IMR-90 (cell line): Measurements from ENCODE around the gene PRKG2. TPM values are rescaled to one million over a fixed set of nuclear protein-coding genes. Genes with fewer than 3 reads are reported as not detected.
A peak's percentile ranks its signal among the peaks of the same experiment; 100 is the strongest.

Source experiments
- ATAC-seq: fragments of 200-7000 bp; cut with Tn5 transposase; 2 replicates; pipeline ENCODE4 v1.9.1; 2020; ENCODE audit warnings: low read depth, mild to moderate bottlenecking, moderate library complexity
- BruUV-seq: library from RNA; stranded (reverse); fragments of 400-500 nt; replicated peaks from 2 replicates; lab custom pipeline; 2021; lab: Mats Ljungman, UMichigan
- CTCF ChIA-PET: fragments of 300-600 bp; formaldehyde crosslinking; extraction: SDS; loops from one replicate; lab custom pipeline; 2021; ENCODE audit warnings: antibody characterized with exemption; lab: Yijun Ruan, JAX
- POLR2A ChIA-PET: fragments of 300-600 bp; sonication (Branson Sonifier 250); formaldehyde crosslinking; loops from one replicate; lab custom pipeline; 2022; ENCODE audit warnings: antibody characterized with exemption; ENCODE audit not compliant: unreplicated experiment; lab: Charles Lee
- DNase-seq: peaks from one replicate; pipeline ENCODE4 v3.0.0; 2013
- H2AFZ ChIP-seq: replicated peaks from 2 replicates; pipeline ENCODE3; 2013; ENCODE audit warnings: low read length, mild to moderate bottlenecking; ENCODE audit not compliant: poor library complexity
- H2AK5ac ChIP-seq: 2 replicates; pipeline ENCODE4 v1.6.1; 2013; ENCODE audit warnings: low read depth, low read length, inconsistent platforms
- H2AK9ac ChIP-seq: replicated peaks from 2 replicates; pipeline ENCODE3; 2013; ENCODE audit warnings: mild to moderate bottlenecking, low read depth, low read length, moderate library complexity; ENCODE audit not compliant: poor library complexity
- H2BK120ac ChIP-seq: 2 replicates; pipeline ENCODE4 v1.6.1; 2013; ENCODE audit warnings: low read depth, low read length, inconsistent platforms
- H2BK15ac ChIP-seq: 3 replicates; pipeline ENCODE4 v1.6.1; 2013; ENCODE audit warnings: low read depth, low read length, inconsistent platforms
- H2BK20ac ChIP-seq: 2 replicates; pipeline ENCODE4 v1.6.1; 2013; ENCODE audit warnings: low read depth, mild to moderate bottlenecking, inconsistent platforms, low read length, moderate library complexity
- H2BK5ac ChIP-seq: 2 replicates; pipeline ENCODE4 v1.6.1; 2013; ENCODE audit warnings: mild to moderate bottlenecking, low read depth, low read length, inconsistent platforms; ENCODE audit not compliant: poor library complexity, severe bottlenecking
- H3K14ac ChIP-seq: replicated peaks from 2 replicates; pipeline ENCODE4 v1.6.1; 2013; ENCODE audit warnings: low read depth, low read length, inconsistent platforms
- H3K18ac ChIP-seq: 2 replicates; pipeline ENCODE4 v1.6.1; 2013; ENCODE audit warnings: low read depth, low read length, control low read depth
- H3K23ac ChIP-seq: 2 replicates; pipeline ENCODE4 v1.6.1; 2013; ENCODE audit warnings: low read depth, low read length, inconsistent platforms
- H3K27ac ChIP-seq: 2 replicates; pipeline ENCODE4 v1.5.1; 2013; ENCODE audit warnings: mild to moderate bottlenecking, control low read depth, low read length; ENCODE audit not compliant: insufficient read depth
- H3K27me3 ChIP-seq: 2 replicates; pipeline ENCODE4 v1.6.1; 2013; ENCODE audit warnings: low read length; ENCODE audit not compliant: control insufficient read depth, insufficient read depth
- H3K36me3 ChIP-seq: 2 replicates; pipeline ENCODE4 v1.6.1; 2013; ENCODE audit warnings: low read length, mixed read lengths; ENCODE audit not compliant: control insufficient read depth, insufficient read depth
- H3K4ac ChIP-seq: 2 replicates; pipeline ENCODE4 v1.6.1; 2013; ENCODE audit warnings: low read depth, low read length, inconsistent platforms
- H3K4me1 ChIP-seq: 2 replicates; pipeline ENCODE4 v1.6.1; 2013; ENCODE audit warnings: low read length, mixed read lengths; ENCODE audit not compliant: control insufficient read depth, insufficient read depth
- H3K4me2 ChIP-seq: 2 replicates; pipeline ENCODE4 v1.6.1; 2013; ENCODE audit warnings: low read depth, mild to moderate bottlenecking, control low read depth, low read length, moderate library complexity
- H3K4me3 ChIP-seq: 2 replicates; pipeline ENCODE4 v1.5.1; 2013; ENCODE audit warnings: low read depth, mild to moderate bottlenecking, control low read depth, low read length, moderate library complexity; ENCODE audit not compliant: insufficient read depth
- H3K56ac ChIP-seq: 2 replicates; pipeline ENCODE4 v1.6.1; 2013; ENCODE audit warnings: low read length, inconsistent platforms; ENCODE audit not compliant: insufficient read depth; ENCODE audit errors: extremely low read depth
- H3K79me1 ChIP-seq, 2 experiments: 2 replicates each; pipeline ENCODE4 v1.6.1; 2013; ENCODE audit warnings: low read length in 2 of 2, inconsistent platforms in 1 of 2, low read depth in 1 of 2
- H3K9ac ChIP-seq: 2 replicates; pipeline ENCODE4 v1.6.1; 2013; ENCODE audit warnings: low read depth, low read length, control low read depth
- H3K9me1 ChIP-seq: 2 replicates; pipeline ENCODE4 v1.6.1; 2013; ENCODE audit warnings: low read length, inconsistent platforms; ENCODE audit not compliant: insufficient read depth
- H3K9me3 ChIP-seq: 2 replicates; pipeline ENCODE4 v1.6.1; 2013; ENCODE audit warnings: low read length; ENCODE audit not compliant: control insufficient read depth, insufficient read depth
- H4K20me1 ChIP-seq: 2 replicates; pipeline ENCODE4 v1.6.1; 2013; ENCODE audit warnings: low read length, inconsistent platforms; ENCODE audit not compliant: insufficient read depth
- H4K5ac ChIP-seq: 2 replicates; pipeline ENCODE4 v1.6.1; 2013; ENCODE audit warnings: mild to moderate bottlenecking, low read depth, low read length, control low read depth
- H4K8ac ChIP-seq, 2 experiments: 2 replicates each; pipeline ENCODE4 v1.6.1; 2013; ENCODE audit warnings: low read depth in 2 of 2, low read length in 2 of 2, control low read depth in 1 of 2, inconsistent platforms in 1 of 2
- H4K91ac ChIP-seq: 2 replicates; pipeline ENCODE4 v1.6.1; 2013; ENCODE audit warnings: low read depth, low read length, inconsistent platforms; ENCODE audit not compliant: insufficient read depth
- BHLHE40 ChIP-seq: fragments of 150-350 bp; IDR thresholded peaks from 2 replicates; pipeline ENCODE4 v1.6.1; 2016; ENCODE audit warnings: mild to moderate bottlenecking, low read depth, low read length
- CEBPB ChIP-seq: IDR thresholded peaks from 2 replicates; pipeline ENCODE4 v1.6.1; 2012; ENCODE audit warnings: low read depth, low read length, improper control_type of control experiment
- CHD1 ChIP-seq: IDR thresholded peaks from 2 replicates; pipeline ENCODE4 v1.6.1; 2012; ENCODE audit warnings: low read depth, low read length, improper control_type of control experiment
- FOS ChIP-seq: fragments of 150-350 bp; IDR thresholded peaks from 2 replicates; pipeline ENCODE4 v1.6.1; 2016; ENCODE audit warnings: low read depth, low read length
- MAFK ChIP-seq: IDR thresholded peaks from 2 replicates; pipeline ENCODE4 v1.6.1; 2012; ENCODE audit warnings: low read depth, low read length, improper control_type of control experiment
- MAZ ChIP-seq: IDR thresholded peaks from 2 replicates; pipeline ENCODE4 v1.6.1; 2012; ENCODE audit warnings: low read depth, mild to moderate bottlenecking, low read length, improper control_type of control experiment, moderate library complexity, borderline replicate concordance
- MXI1 ChIP-seq: IDR thresholded peaks from 2 replicates; pipeline ENCODE4 v1.6.1; 2012; ENCODE audit warnings: low read depth, mild to moderate bottlenecking, low read length, moderate library complexity, borderline replicate concordance
- NFE2L2 ChIP-seq: fragments of 150-350 bp; IDR thresholded peaks from 2 replicates; pipeline ENCODE4 v1.6.1; 2016; ENCODE audit warnings: low read depth, mild to moderate bottlenecking, low read length
- POLR2A ChIP-seq: IDR thresholded peaks from 2 replicates; pipeline ENCODE4 v1.6.1; 2012; ENCODE audit warnings: mild to moderate bottlenecking, low read depth, low read length
- RAD21 ChIP-seq: IDR thresholded peaks from 2 replicates; pipeline ENCODE4 v1.6.1; 2012; ENCODE audit warnings: low read length, improper control_type of control experiment
- RCOR1 ChIP-seq: IDR thresholded peaks from 2 replicates; pipeline ENCODE4 v1.6.1; 2012; ENCODE audit warnings: mild to moderate bottlenecking, low read length, improper control_type of control experiment; ENCODE audit not compliant: insufficient replicate concordance
- RFX5 ChIP-seq: IDR thresholded peaks from 2 replicates; pipeline ENCODE4 v1.8.0; 2012; ENCODE audit warnings: low read depth, mild to moderate bottlenecking, low read length, moderate library complexity
- SMC3 ChIP-seq: fragments of 150-350 bp; IDR thresholded peaks from 2 replicates; pipeline ENCODE4 v1.6.1; 2016; ENCODE audit warnings: low read depth, mild to moderate bottlenecking, antibody characterized with exemption, low read length, moderate library complexity
- WGBS, 2 experiments: methylation state at CpG; one replicate each; pipeline versions ENCODE4 v1.1.5 to v1.1.7; 2013; ENCODE audit warnings: missing lambda C conversion rate in 2 of 2; ENCODE audit not compliant: insufficient read length in 1 of 2; ENCODE audit errors: extremely low coverage in 2 of 2; 5-methylcytosine and 5-hydroxymethylcytosine counted together
- dilution Hi-C: fragments of 300-500 bp; cut with HindIII; formaldehyde crosslinking; loops from one replicate; pipeline ENCODE4 v1.14.3; 2018; ENCODE audit warnings: low sequenced_read_pairs; ENCODE audit not compliant: unreplicated experiment
- in situ Hi-C: fragments of 300-500 bp; cut with MboI; formaldehyde crosslinking; loops from 3 replicates; pipeline ENCODE4 v1.14.3; 2019; ENCODE audit warnings: low sequenced_read_pairs, inconsistent platforms, mixed read lengths
- intact Hi-C: fragments of 100-400 bp; cut with micrococcal nuclease; formaldehyde crosslinking; loops from 2 replicates; pipeline ENCODE4 v1.10.0; 2022
- polyA plus RNA-seq, 3 experiments: library from polyadenylated mRNA; depleted of rRNA; stranded (reverse); fragments of >200 nt; gene quantifications; 2 replicates each; pipeline ENCODE4 v1.2.3, GENCODE V29; 2012; ENCODE audit warnings: low replicate concordance in 1 of 3
- total RNA-seq: library from RNA; depleted of rRNA; stranded (reverse); fragments of >200 nt; gene quantifications from 2 replicates; pipeline ENCODE4 v1.2.3, GENCODE V29; 2012
- TF ChIP-seq, protein P1 (sequence below): conservative IDR thresholded peaks from 2 replicates; pipeline ENCODE4 v1.5.1; 2012; ENCODE audit warnings: mild to moderate bottlenecking, low read depth, low read length, improper control_type of control experiment
- TF ChIP-seq, protein P2 (sequence below): fragments of 150-350 bp; IDR thresholded peaks from 2 replicates; pipeline ENCODE4 v1.6.1; 2016; ENCODE audit warnings: low read depth, mild to moderate bottlenecking, low read length, moderate library complexity, borderline replicate concordance
- TF ChIP-seq, protein P3 (sequence below): fragments of 150-350 bp; IDR thresholded peaks from 2 replicates; pipeline ENCODE4 v1.6.1; 2017; ENCODE audit warnings: mild to moderate bottlenecking, antibody characterized with exemption, low read length, low read depth

The PRKG2 gene
- total and polyA plus RNA-seq, 2 of the 4 experiments (the other 2 are of a cell fraction) = 0.44 to 2.0 TPM

GRCh38 chr4:81137446-81137845 is 77.6 kb downstream of the PRKG2 start:
- Histone ChIP-seq H3K9ac (no peak overlapping the region), H3K36me3 (peaks cover 3% of the 10 kb centered on the region), H3K27ac (peak overlapping the region; percentile 17; the same call in 1 of the 2 replicates), H3K4me1 (peaks cover 15% of the 10 kb centered on the region), H2BK120ac (peak overlapping the region; percentile 53; the same call in 1 of the 2 replicates), H3K56ac (no peak overlapping the region), H3K14ac (no peak overlapping the region), H3K4me3 (no peak overlapping the region), H2BK15ac (peak overlapping the region; percentile 43; the same call in 1 of the 3 replicates), H4K5ac (no peak overlapping the region), H3K79me1 (no peaks in the 10 kb centered on the region), H3K18ac (peak overlapping the region; percentile 9; the same call in 1 of the 2 replicates), H2AFZ (no peak overlapping the region), H3K4ac (peak overlapping the region; percentile 3; the same call in 1 of the 2 replicates), H2AK5ac (no peak overlapping the region), H2AK9ac (no peak overlapping the region), H3K23ac (no peak overlapping the region), H2BK5ac (peak overlapping the region; percentile 100), H3K9me3 (no peaks in the 10 kb centered on the region), H4K20me1 (no peaks in the 10 kb centered on the region), H3K27me3 (no peaks in the 10 kb centered on the region), H2BK20ac (0 out of 2 replicates have a peak overlapping the region, but pooled peaks have one; percentile 14), H4K91ac (0 out of 2 replicates have a peak overlapping the region, but pooled peaks have one; percentile 32), H3K9me1 (no peaks in the 10 kb centered on the region), H3K4me2 (no peak overlapping the region), H4K8ac (peak overlapping the region; percentile 2 to 60; a peak in 2 of 4 replicates)
- no peak for TF ChIP-seq RCOR1
- TF ChIP-seq CHD1 = no peak
- TF ChIP-seq, protein P1, sequence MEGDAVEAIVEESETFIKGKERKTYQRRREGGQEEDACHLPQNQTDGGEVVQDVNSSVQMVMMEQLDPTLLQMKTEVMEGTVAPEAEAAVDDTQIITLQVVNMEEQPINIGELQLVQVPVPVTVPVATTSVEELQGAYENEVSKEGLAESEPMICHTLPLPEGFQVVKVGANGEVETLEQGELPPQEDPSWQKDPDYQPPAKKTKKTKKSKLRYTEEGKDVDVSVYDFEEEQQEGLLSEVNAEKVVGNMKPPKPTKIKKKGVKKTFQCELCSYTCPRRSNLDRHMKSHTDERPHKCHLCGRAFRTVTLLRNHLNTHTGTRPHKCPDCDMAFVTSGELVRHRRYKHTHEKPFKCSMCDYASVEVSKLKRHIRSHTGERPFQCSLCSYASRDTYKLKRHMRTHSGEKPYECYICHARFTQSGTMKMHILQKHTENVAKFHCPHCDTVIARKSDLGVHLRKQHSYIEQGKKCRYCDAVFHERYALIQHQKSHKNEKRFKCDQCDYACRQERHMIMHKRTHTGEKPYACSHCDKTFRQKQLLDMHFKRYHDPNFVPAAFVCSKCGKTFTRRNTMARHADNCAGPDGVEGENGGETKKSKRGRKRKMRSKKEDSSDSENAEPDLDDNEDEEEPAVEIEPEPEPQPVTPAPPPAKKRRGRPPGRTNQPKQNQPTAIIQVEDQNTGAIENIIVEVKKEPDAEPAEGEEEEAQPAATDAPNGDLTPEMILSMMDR = no peak
- no peak for TF ChIP-seq SMC3
- no peak for TF ChIP-seq MAZ
- no peak for TF ChIP-seq MXI1
- TF ChIP-seq POLR2A = no peak
- TF ChIP-seq, protein P2, sequence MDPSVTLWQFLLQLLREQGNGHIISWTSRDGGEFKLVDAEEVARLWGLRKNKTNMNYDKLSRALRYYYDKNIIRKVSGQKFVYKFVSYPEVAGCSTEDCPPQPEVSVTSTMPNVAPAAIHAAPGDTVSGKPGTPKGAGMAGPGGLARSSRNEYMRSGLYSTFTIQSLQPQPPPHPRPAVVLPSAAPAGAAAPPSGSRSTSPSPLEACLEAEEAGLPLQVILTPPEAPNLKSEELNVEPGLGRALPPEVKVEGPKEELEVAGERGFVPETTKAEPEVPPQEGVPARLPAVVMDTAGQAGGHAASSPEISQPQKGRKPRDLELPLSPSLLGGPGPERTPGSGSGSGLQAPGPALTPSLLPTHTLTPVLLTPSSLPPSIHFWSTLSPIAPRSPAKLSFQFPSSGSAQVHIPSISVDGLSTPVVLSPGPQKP = no peak
- no peak for TF ChIP-seq RFX5
- TF ChIP-seq, protein P3, sequence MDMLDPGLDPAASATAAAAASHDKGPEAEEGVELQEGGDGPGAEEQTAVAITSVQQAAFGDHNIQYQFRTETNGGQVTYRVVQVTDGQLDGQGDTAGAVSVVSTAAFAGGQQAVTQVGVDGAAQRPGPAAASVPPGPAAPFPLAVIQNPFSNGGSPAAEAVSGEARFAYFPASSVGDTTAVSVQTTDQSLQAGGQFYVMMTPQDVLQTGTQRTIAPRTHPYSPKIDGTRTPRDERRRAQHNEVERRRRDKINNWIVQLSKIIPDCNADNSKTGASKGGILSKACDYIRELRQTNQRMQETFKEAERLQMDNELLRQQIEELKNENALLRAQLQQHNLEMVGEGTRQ = no peak
- TF ChIP-seq CEBPB = no peak
- no peak for TF ChIP-seq FOS
- no peak for TF ChIP-seq BHLHE40
- no peak for TF ChIP-seq MAFK
- TF ChIP-seq NFE2L2 = no peak
- no peak for TF ChIP-seq RAD21
- POLR2A ChIA-PET = no interaction called here
- intact Hi-C loops = loop anchor here (5.0 kb wide), 1 partner anchor 120 kb away; no protein-coding TSS in a partner anchor
- CTCF ChIA-PET = no interaction called here
- BruUV-seq = no TSS peak
- in situ Hi-C loops = no loop called here
- WGBS, 2 experiments = 79% methylated on average over 2 of the region's 3 CpGs; no CpG with 5 or more reads in 1 of the 2 experiments
- DNase-seq (peak; percentile 49), ATAC-seq (no peak)
- dilution Hi-C loops = no loop called here
